DND-41 (cell line): ENCODE measurements around the gene PDE6A.
"Not testable (repeated sequence)": the region's sequence is repeated elsewhere in the genome, so short reads cannot be mapped to it uniquely, and the experiment has no call there.

Experiments used
- ATAC-seq: fragments of 200-7000 bp; cut with Tn5 transposase; 3 replicates; pipeline ENCODE4 v1.9.1; 2021; ENCODE audit warnings: low read depth; ENCODE audit not compliant: insufficient read depth
- DNase-seq: peaks from one replicate; pipeline ENCODE4 v3.0.0-alpha.2; 2020
- H2AFZ ChIP-seq: 2 replicates; pipeline ENCODE4 v1.6.0; 2012; ENCODE audit warnings: low read depth, low read length
- H3K27ac ChIP-seq: 2 replicates; pipeline ENCODE4 v1.5.1; 2012; ENCODE audit warnings: low read length, inconsistent platforms
- H3K27me3 ChIP-seq: fragments of 200-600 bp; sonication (generic); 2 replicates; pipeline ENCODE4 v1.6.0; 2012; ENCODE audit warnings: low read length, mild to moderate bottlenecking, inconsistent platforms; ENCODE audit not compliant: insufficient read depth, poor library complexity
- H3K36me3 ChIP-seq: 2 replicates; pipeline ENCODE4 v1.5.1; 2012; ENCODE audit warnings: low read length, inconsistent platforms; ENCODE audit not compliant: insufficient read depth
- H3K4me1 ChIP-seq: 2 replicates; pipeline ENCODE4 v1.5.1; 2012; ENCODE audit warnings: mild to moderate bottlenecking, low read length; ENCODE audit not compliant: insufficient read depth
- H3K4me2 ChIP-seq: 2 replicates; pipeline ENCODE4 v1.6.0; 2012; ENCODE audit warnings: mild to moderate bottlenecking, moderate library complexity, low read length, inconsistent platforms; ENCODE audit not compliant: insufficient read depth
- H3K4me3 ChIP-seq, 2 experiments: fragments of 200-600 bp in 1 of 2; shearing (Covaris generic) in 1 of 2; 2 replicates each; pipeline ENCODE4 v1.5.1; 2012 to 2016; ENCODE audit warnings: inconsistent platforms in 2 of 2, low read length in 2 of 2, mild to moderate bottlenecking in 2 of 2, low read depth in 1 of 2, moderate library complexity in 1 of 2
- H3K79me2 ChIP-seq: 2 replicates; pipeline ENCODE4 v1.6.0; 2012; ENCODE audit warnings: low read length, inconsistent platforms; ENCODE audit not compliant: insufficient read depth
- H3K9ac ChIP-seq: 2 replicates; pipeline ENCODE4 v1.6.0; 2012; ENCODE audit warnings: low read depth, mild to moderate bottlenecking, inconsistent platforms, low read length, moderate library complexity
- H3K9me3 ChIP-seq: 2 replicates; pipeline ENCODE4 v1.5.1; 2012; ENCODE audit warnings: low read length, moderate library complexity, mild to moderate bottlenecking, inconsistent platforms; ENCODE audit not compliant: insufficient read depth, severe bottlenecking
- H4K20me1 ChIP-seq: 2 replicates; pipeline ENCODE4 v1.6.0; 2012; ENCODE audit warnings: low read length; ENCODE audit not compliant: insufficient read depth
- EZH2 ChIP-seq: IDR thresholded peaks from 3 replicates; pipeline ENCODE4 v1.6.1; 2012; ENCODE audit warnings: borderline replicate concordance, low read depth, mild to moderate bottlenecking, moderate library complexity, low read length, inconsistent platforms; ENCODE audit not compliant: severe bottlenecking
- TF ChIP-seq, protein P1 (sequence below): IDR thresholded peaks from 2 replicates; pipeline ENCODE4 v1.5.1; 2012; ENCODE audit warnings: borderline replicate concordance, low read length, moderate library complexity, mild to moderate bottlenecking; ENCODE audit not compliant: poor library complexity, severe bottlenecking; ENCODE audit errors: extremely low read depth

Gene PDE6A

DNA sequence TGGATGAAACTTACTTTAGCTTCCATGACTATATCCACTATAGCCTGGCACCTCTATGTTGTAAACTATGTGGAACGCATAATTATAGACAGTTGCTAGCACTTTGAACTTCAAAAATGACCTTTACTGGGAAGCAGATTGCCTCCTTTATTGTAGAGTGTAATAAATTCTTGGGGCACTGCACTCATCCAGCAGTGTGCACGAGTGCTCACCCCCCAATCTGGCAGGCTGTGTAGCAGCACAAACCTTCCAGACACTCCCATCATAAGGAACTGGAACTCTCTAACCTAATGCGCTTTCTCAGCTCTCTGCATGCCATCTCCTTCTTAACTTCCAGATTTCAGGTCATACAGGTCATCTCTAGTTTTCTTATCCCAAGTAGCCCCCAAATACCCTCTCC lies 1.5 kb upstream of the PDE6A start:
- H4K20me1 ChIP-seq = no peaks in the 10 kb centered on the region
- H3K9me3 ChIP-seq = no peaks in the 10 kb centered on the region
- H3K4me1 ChIP-seq = no peaks in the 10 kb centered on the region
- no peaks in the 10 kb centered on the region for H3K36me3 ChIP-seq
- H2AFZ ChIP-seq = no peak overlapping the region
- H3K4me2 ChIP-seq = no peak overlapping the region
- no peak overlapping the region for H3K9ac ChIP-seq
- H3K27me3 ChIP-seq = peaks cover 11% of the 10 kb centered on the region
- DNase-seq (no peak), ATAC-seq (no peak)
- no peaks in the 10 kb centered on the region for H3K79me2 ChIP-seq
- no peak overlapping the region for H3K4me3 ChIP-seq
- no peak overlapping the region for H3K27ac ChIP-seq
- TF ChIP-seq EZH2 = no peak
- TF ChIP-seq, protein P1, sequence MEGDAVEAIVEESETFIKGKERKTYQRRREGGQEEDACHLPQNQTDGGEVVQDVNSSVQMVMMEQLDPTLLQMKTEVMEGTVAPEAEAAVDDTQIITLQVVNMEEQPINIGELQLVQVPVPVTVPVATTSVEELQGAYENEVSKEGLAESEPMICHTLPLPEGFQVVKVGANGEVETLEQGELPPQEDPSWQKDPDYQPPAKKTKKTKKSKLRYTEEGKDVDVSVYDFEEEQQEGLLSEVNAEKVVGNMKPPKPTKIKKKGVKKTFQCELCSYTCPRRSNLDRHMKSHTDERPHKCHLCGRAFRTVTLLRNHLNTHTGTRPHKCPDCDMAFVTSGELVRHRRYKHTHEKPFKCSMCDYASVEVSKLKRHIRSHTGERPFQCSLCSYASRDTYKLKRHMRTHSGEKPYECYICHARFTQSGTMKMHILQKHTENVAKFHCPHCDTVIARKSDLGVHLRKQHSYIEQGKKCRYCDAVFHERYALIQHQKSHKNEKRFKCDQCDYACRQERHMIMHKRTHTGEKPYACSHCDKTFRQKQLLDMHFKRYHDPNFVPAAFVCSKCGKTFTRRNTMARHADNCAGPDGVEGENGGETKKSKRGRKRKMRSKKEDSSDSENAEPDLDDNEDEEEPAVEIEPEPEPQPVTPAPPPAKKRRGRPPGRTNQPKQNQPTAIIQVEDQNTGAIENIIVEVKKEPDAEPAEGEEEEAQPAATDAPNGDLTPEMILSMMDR = no peak

DNA sequence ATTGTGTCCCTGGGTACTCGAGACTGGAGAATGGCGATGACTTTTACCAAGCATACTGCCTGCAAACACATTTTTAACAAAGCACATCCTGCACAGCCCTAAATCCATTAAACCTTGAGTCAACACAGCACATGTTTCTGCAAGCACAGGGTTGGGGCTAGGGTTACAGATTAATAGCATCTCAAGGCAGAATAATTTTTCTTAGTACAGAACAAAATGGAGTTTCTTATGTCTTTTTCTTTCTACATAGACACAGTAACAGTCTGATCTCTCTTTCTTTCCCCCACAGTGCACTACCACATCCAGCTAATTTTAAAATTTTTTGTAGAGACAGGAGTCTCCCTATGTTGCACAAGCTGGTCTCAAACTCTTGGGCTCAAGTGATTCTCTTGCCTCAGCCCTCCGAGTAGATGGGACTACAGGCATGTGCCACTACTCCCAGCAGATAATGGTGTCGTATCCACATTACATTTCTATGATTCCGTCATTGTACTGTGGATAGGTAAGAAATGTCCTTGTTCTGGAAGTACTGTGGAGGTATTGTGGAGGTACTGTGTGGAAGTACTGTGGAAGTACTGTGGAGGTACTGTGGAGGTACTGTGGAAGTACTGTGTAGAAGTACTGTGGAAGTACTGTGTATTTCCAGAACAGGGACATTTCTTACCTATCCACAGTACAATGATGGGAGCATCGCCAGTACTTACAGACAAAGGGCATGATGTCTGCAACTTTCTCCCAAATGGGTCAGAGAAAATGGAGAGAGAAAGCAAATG lies 1.2 kb downstream of the PDE6A start:
- not testable (repeated sequence) for ATAC-seq, H3K4me1 ChIP-seq, H3K9ac ChIP-seq, H4K20me1 ChIP-seq, DNase-seq, H3K27ac ChIP-seq, H2AFZ ChIP-seq, H3K4me3 ChIP-seq, H3K4me2 ChIP-seq, H3K79me2 ChIP-seq, H3K36me3 ChIP-seq, H3K9me3 ChIP-seq
- peaks cover 14% of the 10 kb centered on the region for H3K27me3 ChIP-seq

DNA sequence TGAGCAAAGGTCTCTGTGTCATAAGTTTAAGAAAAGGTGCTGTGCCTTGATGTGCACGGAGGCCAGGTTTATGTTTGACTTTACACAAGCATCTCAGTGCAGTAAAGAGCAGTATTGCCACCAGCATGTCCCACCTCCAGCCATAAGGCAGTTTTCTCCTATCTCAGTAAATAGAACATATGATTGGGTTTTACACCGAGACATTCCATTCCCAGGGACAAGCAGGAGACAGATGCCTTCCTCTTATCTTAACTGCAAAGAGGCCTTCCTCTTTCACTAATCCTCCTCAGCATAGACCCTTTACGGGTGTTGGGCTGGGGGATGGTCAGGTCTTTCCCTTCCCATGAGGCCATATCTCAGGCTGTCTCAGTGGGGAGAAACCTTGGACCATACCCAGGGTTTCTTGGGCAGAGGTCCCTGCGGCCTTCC lies 1.8 kb downstream of the PDE6A start:
- not testable (repeated sequence) for H3K4me1 ChIP-seq, H3K36me3 ChIP-seq, H3K4me3 ChIP-seq, H3K27ac ChIP-seq, DNase-seq, H3K4me2 ChIP-seq, H4K20me1 ChIP-seq, H3K9me3 ChIP-seq, H2AFZ ChIP-seq, ATAC-seq, H3K9ac ChIP-seq, H3K79me2 ChIP-seq
- H3K27me3 ChIP-seq = peaks cover 14% of the 10 kb centered on the region

DNA sequence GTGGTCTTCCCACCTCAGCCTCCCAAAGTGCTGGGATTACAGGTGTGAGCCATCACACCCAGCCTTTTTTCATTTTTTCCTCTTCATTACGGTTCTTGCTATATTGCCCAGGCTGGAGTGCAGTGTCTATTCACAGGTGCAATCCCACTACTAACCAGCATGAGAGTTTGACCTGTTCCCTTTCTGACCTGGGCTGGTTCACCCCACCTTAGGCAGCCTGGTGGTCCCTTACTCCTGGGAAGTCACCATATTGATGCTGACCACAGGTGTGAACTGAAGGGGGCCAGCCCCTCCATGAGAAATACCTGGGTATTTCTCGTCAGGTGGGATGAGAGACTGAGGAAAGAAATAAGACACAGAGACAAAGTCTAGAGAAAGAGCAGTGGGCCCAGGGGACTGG lies 2.4 kb downstream of the PDE6A start:
- Histone ChIP-seq H3K9ac (no peak overlapping the region), H4K20me1 (no peaks in the 10 kb centered on the region), H3K4me2 (no peak overlapping the region), H3K4me1 (no peaks in the 10 kb centered on the region), H3K4me3 (no peak overlapping the region), H2AFZ (no peak overlapping the region), H3K79me2 (no peaks in the 10 kb centered on the region), H3K36me3 (no peaks in the 10 kb centered on the region), H3K27me3 (peaks cover 14% of the 10 kb centered on the region), H3K9me3 (no peaks in the 10 kb centered on the region), H3K27ac (no peak overlapping the region)
- DNase-seq (no peak), ATAC-seq (no peak)
- no peak for TF ChIP-seq EZH2
- TF ChIP-seq, protein P1 = no peak
